ENCODE data around the gene SCARF1.

The SCARF1 gene

GRCh38 chr17:1598399-1599095 is 47.0 kb downstream of the SCARF1 start:
- no peak for DNase-seq (ENCODE audit: low read depth in 2 of 2)

- DNase-seq (ENCODE audit: low read depth in 2 of 2), result no peak
These were observed 47.6 kb downstream of the SCARF1 start for GRCh38 chr17:1597861-1598342.

- DNase-seq (ENCODE audit: low read depth in 2 of 2), result no peak
These were observed 52.0 kb downstream of the SCARF1 start for GRCh38 chr17:1593630-1593931.

- no peak for DNase-seq (ENCODE audit: low read depth in 2 of 2)
These were observed 52.5 kb downstream of the SCARF1 start for GRCh38 chr17:1592751-1593629.

GRCh38 chr17:1591474-1592090 is 54.0 kb downstream of the SCARF1 start:
- no peak for DNase-seq (ENCODE audit: low read depth in 2 of 2)

- DNase-seq (ENCODE audit: low read depth in 2 of 2), result no peak
These were observed 54.6 kb downstream of the SCARF1 start for GRCh38 chr17:1590747-1591473.

- no peak for DNase-seq (ENCODE audit: low read depth in 2 of 2)
These were observed 55.3 kb downstream of the SCARF1 start for GRCh38 chr17:1590029-1590746.

- no peak for DNase-seq (ENCODE audit: low read depth in 2 of 2)
These were observed 56.5 kb downstream of the SCARF1 start for GRCh38 chr17:1588821-1589585.

- DNase-seq (ENCODE audit: low read depth in 2 of 2), result no peak
These were observed 61.4 kb downstream of the SCARF1 start for GRCh38 chr17:1584167-1584566.
